IMR-90 (cell line): ENCODE data around the gene CDK5RAP2. TPM values are rescaled to one million over a fixed set of nuclear protein-coding genes. Genes with fewer than 3 reads are reported as not detected.

Experiments used
- ATAC-seq: fragments of 200-7000 bp; cut with Tn5 transposase; 2 replicates; pipeline ENCODE4 v1.9.1; 2020; ENCODE audit warnings: low read depth, mild to moderate bottlenecking, moderate library complexity
- BruUV-seq: library from RNA; stranded (reverse); fragments of 400-500 nt; replicated peaks from 2 replicates; lab custom pipeline; 2021; lab: Mats Ljungman, UMichigan
- CTCF ChIA-PET: fragments of 300-600 bp; formaldehyde crosslinking; extraction: SDS; loops from one replicate; lab custom pipeline; 2021; ENCODE audit warnings: antibody characterized with exemption; lab: Yijun Ruan, JAX
- POLR2A ChIA-PET: fragments of 300-600 bp; sonication (Branson Sonifier 250); formaldehyde crosslinking; loops from one replicate; lab custom pipeline; 2022; ENCODE audit warnings: antibody characterized with exemption; ENCODE audit not compliant: unreplicated experiment; lab: Charles Lee
- DNase-seq: peaks from one replicate; pipeline ENCODE4 v3.0.0; 2013
- H2AFZ ChIP-seq: replicated peaks from 2 replicates; pipeline ENCODE3; 2013; ENCODE audit warnings: low read length, mild to moderate bottlenecking; ENCODE audit not compliant: poor library complexity
- H2AK5ac ChIP-seq: 2 replicates; pipeline ENCODE4 v1.6.1; 2013; ENCODE audit warnings: low read depth, low read length, inconsistent platforms
- H2AK9ac ChIP-seq: replicated peaks from 2 replicates; pipeline ENCODE3; 2013; ENCODE audit warnings: mild to moderate bottlenecking, low read depth, low read length, moderate library complexity; ENCODE audit not compliant: poor library complexity
- H2BK120ac ChIP-seq: 2 replicates; pipeline ENCODE4 v1.6.1; 2013; ENCODE audit warnings: low read depth, low read length, inconsistent platforms
- H2BK15ac ChIP-seq: 3 replicates; pipeline ENCODE4 v1.6.1; 2013; ENCODE audit warnings: low read depth, low read length, inconsistent platforms
- H2BK20ac ChIP-seq: 2 replicates; pipeline ENCODE4 v1.6.1; 2013; ENCODE audit warnings: low read depth, mild to moderate bottlenecking, inconsistent platforms, low read length, moderate library complexity
- H2BK5ac ChIP-seq: 2 replicates; pipeline ENCODE4 v1.6.1; 2013; ENCODE audit warnings: mild to moderate bottlenecking, low read depth, low read length, inconsistent platforms; ENCODE audit not compliant: poor library complexity, severe bottlenecking
- H3K14ac ChIP-seq: replicated peaks from 2 replicates; pipeline ENCODE4 v1.6.1; 2013; ENCODE audit warnings: low read depth, low read length, inconsistent platforms
- H3K18ac ChIP-seq: 2 replicates; pipeline ENCODE4 v1.6.1; 2013; ENCODE audit warnings: low read depth, low read length, control low read depth
- H3K23ac ChIP-seq: 2 replicates; pipeline ENCODE4 v1.6.1; 2013; ENCODE audit warnings: low read depth, low read length, inconsistent platforms
- H3K27ac ChIP-seq: 2 replicates; pipeline ENCODE4 v1.5.1; 2013; ENCODE audit warnings: mild to moderate bottlenecking, control low read depth, low read length; ENCODE audit not compliant: insufficient read depth
- H3K27me3 ChIP-seq: 2 replicates; pipeline ENCODE4 v1.6.1; 2013; ENCODE audit warnings: low read length; ENCODE audit not compliant: control insufficient read depth, insufficient read depth
- H3K36me3 ChIP-seq: 2 replicates; pipeline ENCODE4 v1.6.1; 2013; ENCODE audit warnings: low read length, mixed read lengths; ENCODE audit not compliant: control insufficient read depth, insufficient read depth
- H3K4ac ChIP-seq: 2 replicates; pipeline ENCODE4 v1.6.1; 2013; ENCODE audit warnings: low read depth, low read length, inconsistent platforms
- H3K4me1 ChIP-seq: 2 replicates; pipeline ENCODE4 v1.6.1; 2013; ENCODE audit warnings: low read length, mixed read lengths; ENCODE audit not compliant: control insufficient read depth, insufficient read depth
- H3K4me2 ChIP-seq: 2 replicates; pipeline ENCODE4 v1.6.1; 2013; ENCODE audit warnings: low read depth, mild to moderate bottlenecking, control low read depth, low read length, moderate library complexity
- H3K4me3 ChIP-seq: 2 replicates; pipeline ENCODE4 v1.5.1; 2013; ENCODE audit warnings: low read depth, mild to moderate bottlenecking, control low read depth, low read length, moderate library complexity; ENCODE audit not compliant: insufficient read depth
- H3K56ac ChIP-seq: 2 replicates; pipeline ENCODE4 v1.6.1; 2013; ENCODE audit warnings: low read length, inconsistent platforms; ENCODE audit not compliant: insufficient read depth; ENCODE audit errors: extremely low read depth
- H3K79me1 ChIP-seq, 2 experiments: 2 replicates each; pipeline ENCODE4 v1.6.1; 2013; ENCODE audit warnings: low read length in 2 of 2, inconsistent platforms in 1 of 2, low read depth in 1 of 2
- H3K9ac ChIP-seq: 2 replicates; pipeline ENCODE4 v1.6.1; 2013; ENCODE audit warnings: low read depth, low read length, control low read depth
- H3K9me1 ChIP-seq: 2 replicates; pipeline ENCODE4 v1.6.1; 2013; ENCODE audit warnings: low read length, inconsistent platforms; ENCODE audit not compliant: insufficient read depth
- H3K9me3 ChIP-seq: 2 replicates; pipeline ENCODE4 v1.6.1; 2013; ENCODE audit warnings: low read length; ENCODE audit not compliant: control insufficient read depth, insufficient read depth
- H4K20me1 ChIP-seq: 2 replicates; pipeline ENCODE4 v1.6.1; 2013; ENCODE audit warnings: low read length, inconsistent platforms; ENCODE audit not compliant: insufficient read depth
- H4K5ac ChIP-seq: 2 replicates; pipeline ENCODE4 v1.6.1; 2013; ENCODE audit warnings: mild to moderate bottlenecking, low read depth, low read length, control low read depth
- H4K8ac ChIP-seq, 2 experiments: 2 replicates each; pipeline ENCODE4 v1.6.1; 2013; ENCODE audit warnings: low read depth in 2 of 2, low read length in 2 of 2, control low read depth in 1 of 2, inconsistent platforms in 1 of 2
- H4K91ac ChIP-seq: 2 replicates; pipeline ENCODE4 v1.6.1; 2013; ENCODE audit warnings: low read depth, low read length, inconsistent platforms; ENCODE audit not compliant: insufficient read depth
- CTCF ChIP-seq: conservative IDR thresholded peaks from 2 replicates; pipeline ENCODE4 v1.5.1; 2012; ENCODE audit warnings: mild to moderate bottlenecking, low read depth, low read length, improper control_type of control experiment
- ELK1 ChIP-seq: fragments of 150-350 bp; IDR thresholded peaks from 2 replicates; pipeline ENCODE4 v1.6.1; 2016; ENCODE audit warnings: low read depth, mild to moderate bottlenecking, low read length, moderate library complexity, borderline replicate concordance
- FOS ChIP-seq: fragments of 150-350 bp; IDR thresholded peaks from 2 replicates; pipeline ENCODE4 v1.6.1; 2016; ENCODE audit warnings: low read depth, low read length
- MXI1 ChIP-seq: IDR thresholded peaks from 2 replicates; pipeline ENCODE4 v1.6.1; 2012; ENCODE audit warnings: low read depth, mild to moderate bottlenecking, low read length, moderate library complexity, borderline replicate concordance
- POLR2A ChIP-seq: IDR thresholded peaks from 2 replicates; pipeline ENCODE4 v1.6.1; 2012; ENCODE audit warnings: mild to moderate bottlenecking, low read depth, low read length
- RAD21 ChIP-seq: IDR thresholded peaks from 2 replicates; pipeline ENCODE4 v1.6.1; 2012; ENCODE audit warnings: low read length, improper control_type of control experiment
- RFX5 ChIP-seq: IDR thresholded peaks from 2 replicates; pipeline ENCODE4 v1.8.0; 2012; ENCODE audit warnings: low read depth, mild to moderate bottlenecking, low read length, moderate library complexity
- SMC3 ChIP-seq: fragments of 150-350 bp; IDR thresholded peaks from 2 replicates; pipeline ENCODE4 v1.6.1; 2016; ENCODE audit warnings: low read depth, mild to moderate bottlenecking, antibody characterized with exemption, low read length, moderate library complexity
- USF2 ChIP-seq: fragments of 150-350 bp; IDR thresholded peaks from 2 replicates; pipeline ENCODE4 v1.6.1; 2017; ENCODE audit warnings: mild to moderate bottlenecking, antibody characterized with exemption, low read length, low read depth
- WGBS, 2 experiments: methylation state at CpG; one replicate each; pipeline versions ENCODE4 v1.1.5 to v1.1.7; 2013; ENCODE audit warnings: missing lambda C conversion rate in 2 of 2; ENCODE audit not compliant: insufficient read length in 1 of 2; ENCODE audit errors: extremely low coverage in 2 of 2; 5-methylcytosine and 5-hydroxymethylcytosine counted together
- dilution Hi-C: fragments of 300-500 bp; cut with HindIII; formaldehyde crosslinking; loops from one replicate; pipeline ENCODE4 v1.14.3; 2018; ENCODE audit warnings: low sequenced_read_pairs; ENCODE audit not compliant: unreplicated experiment
- in situ Hi-C: fragments of 300-500 bp; cut with MboI; formaldehyde crosslinking; loops from 3 replicates; pipeline ENCODE4 v1.14.3; 2019; ENCODE audit warnings: low sequenced_read_pairs, inconsistent platforms, mixed read lengths
- intact Hi-C: fragments of 100-400 bp; cut with micrococcal nuclease; formaldehyde crosslinking; loops from 2 replicates; pipeline ENCODE4 v1.10.0; 2022
- polyA plus RNA-seq, 3 experiments: library from polyadenylated mRNA; depleted of rRNA; stranded (reverse); fragments of >200 nt; gene quantifications; 2 replicates each; pipeline ENCODE4 v1.2.3, GENCODE V29; 2012; ENCODE audit warnings: low replicate concordance in 1 of 3
- total RNA-seq: library from RNA; depleted of rRNA; stranded (reverse); fragments of >200 nt; gene quantifications from 2 replicates; pipeline ENCODE4 v1.2.3, GENCODE V29; 2012

Gene CDK5RAP2
- total and polyA plus RNA-seq, 2 of the 4 experiments (the other 2 are of a cell fraction), result 29.5 to 31.7 TPM

DNA sequence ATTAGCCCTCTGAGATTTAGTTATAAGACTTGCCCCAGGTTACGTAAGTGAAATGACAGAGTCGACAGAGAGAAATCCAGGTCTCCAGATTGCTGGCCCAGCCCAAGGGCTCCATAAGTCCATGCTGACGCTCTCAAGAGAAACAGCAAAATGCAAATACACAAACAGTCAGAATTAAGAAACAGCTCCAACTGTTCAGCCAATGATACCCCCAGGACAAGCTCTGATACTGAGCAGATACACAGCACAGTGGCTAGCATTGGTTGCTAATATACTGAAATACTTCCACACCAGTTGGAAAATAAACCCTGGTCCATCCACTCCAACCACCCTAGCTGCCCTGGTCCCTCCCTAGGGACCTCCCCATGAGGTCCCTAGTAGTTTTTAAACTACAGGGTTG lies 94.2 kb downstream of the CDK5RAP2 start:
- ChIA-PET CTCF (no interaction called here), POLR2A (no interaction called here)
- Histone ChIP-seq H4K8ac (no peak overlapping the region), H3K36me3 (peaks cover 12% of the 10 kb centered on the region), H3K79me1 (0 out of 4 replicates have a peak, but pooled peaks cover 0 to 3% of the 10 kb centered on the region in 2 experiments), H2BK20ac (no peak overlapping the region), H2BK120ac (no peak overlapping the region), H3K4me1 (peaks cover under 1% of the 10 kb centered on the region), H3K4ac (no peak overlapping the region), H2BK15ac (no peak overlapping the region), H3K9me3 (no peaks in the 10 kb centered on the region), H3K4me3 (no peak overlapping the region), H3K9me1 (peaks cover 4% of the 10 kb centered on the region), H3K14ac (no peak overlapping the region), H2BK5ac (no peak overlapping the region), H4K5ac (no peak overlapping the region), H4K20me1 (no peaks in the 10 kb centered on the region), H3K27ac (no peak overlapping the region), H3K23ac (no peak overlapping the region), H3K18ac (no peak overlapping the region), H3K9ac (no peak overlapping the region), H3K4me2 (no peak overlapping the region), H2AFZ (no peak overlapping the region), H3K56ac (no peak overlapping the region), H2AK5ac (no peak overlapping the region), H3K27me3 (no peaks in the 10 kb centered on the region), H4K91ac (no peak overlapping the region), H2AK9ac (no peak overlapping the region)
- no TSS peak for BruUV-seq
- ATAC-seq (no peak), DNase-seq (no peak)
- no peak for TF ChIP-seq SMC3
- no peak for TF ChIP-seq FOS
- no peak for TF ChIP-seq RAD21
- TF ChIP-seq USF2, result no peak
- no peak for TF ChIP-seq ELK1
- no peak for TF ChIP-seq RFX5
- TF ChIP-seq POLR2A, result no peak
- no peak for TF ChIP-seq MXI1
- TF ChIP-seq CTCF, result no peak
- 100% methylated on average over 2 of the region's 3 CpGs; no CpG with 5 or more reads in 1 of the 2 experiments for WGBS, 2 experiments
- intact Hi-C loops, result no loop called here
- in situ Hi-C loops, result no loop called here
- dilution Hi-C loops, result no loop called here
